Measurements from ENCODE around the gene TXNRD3.

GRCh38 chr3:126604691-126605090 lies 50.2 kb downstream of the TXNRD3 start:
- TF ChIP-seq FOXK2 (IDR thresholded peaks at IDR 0.05) = no peak
- no peak for TF ChIP-seq LEF1 (IDR thresholded peaks at IDR 0.05; ENCODE audit: borderline replicate concordance)
- TF ChIP-seq TARDBP (IDR thresholded peaks at IDR 0.05) = no peak
- no peak for TF ChIP-seq FOXM1 (IDR thresholded peaks at IDR 0.05; ENCODE audit: borderline replicate concordance)
- TF ChIP-seq NFRKB (IDR thresholded peaks at IDR 0.05) = no peak
- TF ChIP-seq SP1 (IDR thresholded peaks at IDR 0.05) = no peak
- TF ChIP-seq, protein P1, sequence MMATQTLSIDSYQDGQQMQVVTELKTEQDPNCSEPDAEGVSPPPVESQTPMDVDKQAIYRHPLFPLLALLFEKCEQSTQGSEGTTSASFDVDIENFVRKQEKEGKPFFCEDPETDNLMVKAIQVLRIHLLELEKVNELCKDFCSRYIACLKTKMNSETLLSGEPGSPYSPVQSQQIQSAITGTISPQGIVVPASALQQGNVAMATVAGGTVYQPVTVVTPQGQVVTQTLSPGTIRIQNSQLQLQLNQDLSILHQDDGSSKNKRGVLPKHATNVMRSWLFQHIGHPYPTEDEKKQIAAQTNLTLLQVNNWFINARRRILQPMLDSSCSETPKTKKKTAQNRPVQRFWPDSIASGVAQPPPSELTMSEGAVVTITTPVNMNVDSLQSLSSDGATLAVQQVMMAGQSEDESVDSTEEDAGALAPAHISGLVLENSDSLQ (IDR thresholded peaks at IDR 0.05) = no peak
- TF ChIP-seq HDGF (IDR thresholded peaks at IDR 0.05; ENCODE audit: borderline replicate concordance) = no peak
- no peak for TF ChIP-seq ELF4 (IDR thresholded peaks at IDR 0.05)
- TF ChIP-seq FOXA1 (IDR thresholded peaks at IDR 0.05) = no peak
- no peak for TF ChIP-seq SUZ12 (IDR thresholded peaks at IDR 0.05)
